Sigmoid colon (tissue), 7 donors: ENCODE measurements around the gene ARHGEF17. TPM values are rescaled to one million over a fixed set of nuclear protein-coding genes. Genes with fewer than 3 reads are reported as not detected.

ENCODE experiments used
- DNase-seq: peaks from one replicate; pipeline ENCODE4 v3.0.0-alpha.2; 2019
- H3K27ac ChIP-seq, 4 donors: fragments of 200-600 bp; sonication (generic); one replicate each; pipeline ENCODE4 v1.5.1; 2016 to 2019; ENCODE audit warnings: mild to moderate bottlenecking in 1 of 4
- H3K27me3 ChIP-seq, 3 donors: fragments of 200-600 bp; sonication (generic); one replicate each; pipeline ENCODE4 v1.5.1; 2019; ENCODE audit warnings: mild to moderate bottlenecking in 1 of 3
- H3K36me3 ChIP-seq, 4 donors: fragments of 200-600 bp; sonication (generic); one replicate each; pipeline ENCODE4 v1.5.1; 2016 to 2019
- H3K4me1 ChIP-seq, 4 donors: fragments of 200-600 bp; sonication (generic); one replicate each; pipeline ENCODE4 v1.5.1; 2017 to 2019
- H3K4me3 ChIP-seq, 4 donors: fragments of 200-600 bp; sonication (generic); one replicate each; pipeline ENCODE4 v1.5.1; 2017 to 2019; ENCODE audit warnings: mild to moderate bottlenecking in 2 of 4, moderate library complexity in 1 of 4
- H3K9me3 ChIP-seq, 4 donors: fragments of 200-600 bp in 3 of 4; sonication (generic) in 3 of 4; one replicate each; pipeline versions ENCODE4 v1.5.1 to v1.6.1; 2013 to 2019
- EP300 ChIP-seq, 4 donors: sonication (generic); formaldehyde crosslinking; IDR thresholded peaks; one replicate each; pipeline ENCODE4 v1.6.1; 2017; ENCODE audit warnings: antibody characterized with exemption in 4 of 4
- POLR2A ChIP-seq, 2 donors: fragments of 450-650 bp; IDR thresholded peaks; one replicate each; pipeline ENCODE4 v1.6.1; 2016; ENCODE audit warnings: antibody characterized with exemption in 2 of 2, mild to moderate bottlenecking in 2 of 2, moderate library complexity in 2 of 2
- POLR2AphosphoS5 ChIP-seq, 4 donors: sonication (generic); formaldehyde crosslinking; IDR thresholded peaks; one replicate each; pipeline ENCODE4 v1.6.1; 2017; ENCODE audit warnings: antibody characterized with exemption in 4 of 4
- WGBS, 2 donors: extraction: QIAGEN DNeasy Blood & Tissue Kit; methylation state at CpG; one replicate each; pipeline ENCODE4 v1.1.7; 2013; 5-methylcytosine and 5-hydroxymethylcytosine counted together
- intact Hi-C: fragments of 100-400 bp; cut with DNase I; formaldehyde crosslinking; loops from one replicate; pipeline ENCODE4 v1.15.1; 2023
- polyA plus RNA-seq, 3 donors: library from polyadenylated mRNA; stranded (reverse); fragments of 200-250 nt; gene quantifications; one replicate each; pipeline ENCODE4 v1.2.3, GENCODE V29; 2013
- total RNA-seq, 4 donors: library from RNA; depleted of rRNA; stranded (reverse); fragments of >200 nt; gene quantifications; one replicate each; pipeline ENCODE4 v1.1.0, GENCODE V29; 2016
- TF ChIP-seq, protein P1 (sequence below), 4 experiments: fragments of 450-650 bp in 3 of 4; fragments of 200-600 bp in 1 of 4; IDR thresholded peaks; one replicate each; pipeline ENCODE4 v1.5.1; 2016 to 2019; ENCODE audit warnings: antibody characterized with exemption in 4 of 4, mild to moderate bottlenecking in 3 of 4, moderate library complexity in 2 of 4
- donor health status: healthy with polysubstance abuse.
- donor health status: Bipolar disorder and iron deficiency.
- donor health status: healthy.

The ARHGEF17 gene
- total and polyA plus RNA-seq, 7 donors, result 1.8 to 104 (median 38.2) TPM

DNA sequence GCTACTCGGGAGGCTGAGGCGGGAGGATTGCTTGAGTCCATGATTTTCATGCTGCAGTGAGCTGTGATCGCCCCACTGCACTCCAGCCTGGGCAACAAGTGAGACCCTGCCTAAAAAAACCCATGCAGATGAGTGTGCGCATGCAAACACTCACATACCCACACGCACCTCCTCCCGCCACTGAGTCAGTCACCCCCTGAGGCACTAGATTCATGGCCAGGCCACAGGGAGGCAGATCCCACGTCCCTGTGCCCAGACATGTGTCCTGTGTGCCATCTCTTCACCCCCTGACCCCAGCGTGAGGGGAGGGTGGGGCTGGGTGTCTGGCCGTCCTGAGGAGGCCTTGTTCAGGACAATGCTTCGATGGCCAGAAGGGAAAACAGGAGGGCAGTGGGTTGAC lies 83.6 kb downstream of the ARHGEF17 start:
- Histone ChIP-seq H3K4me1 (no peaks in the 10 kb centered on the region), H3K36me3 (no peaks in the 10 kb centered on the region), H3K9me3 (no peaks in the 10 kb centered on the region), H3K27me3 (no peaks in the 10 kb centered on the region), H3K27ac (no peak overlapping the region), H3K4me3 (no peak overlapping the region)
- 92% methylated on average over 10 of the region's 10 CpGs for WGBS, 2 donors
- intact Hi-C loops, result loop anchor here (5.0 kb wide), 1 partner anchor 204 kb away; no protein-coding TSS in a partner anchor
- TF ChIP-seq EP300 (IDR thresholded peaks at IDR 0.05) (no peak), POLR2AphosphoS5 (IDR thresholded peaks at IDR 0.05) (no peak), POLR2A (IDR thresholded peaks at IDR 0.05) (no peak)
- TF ChIP-seq, protein P1, sequence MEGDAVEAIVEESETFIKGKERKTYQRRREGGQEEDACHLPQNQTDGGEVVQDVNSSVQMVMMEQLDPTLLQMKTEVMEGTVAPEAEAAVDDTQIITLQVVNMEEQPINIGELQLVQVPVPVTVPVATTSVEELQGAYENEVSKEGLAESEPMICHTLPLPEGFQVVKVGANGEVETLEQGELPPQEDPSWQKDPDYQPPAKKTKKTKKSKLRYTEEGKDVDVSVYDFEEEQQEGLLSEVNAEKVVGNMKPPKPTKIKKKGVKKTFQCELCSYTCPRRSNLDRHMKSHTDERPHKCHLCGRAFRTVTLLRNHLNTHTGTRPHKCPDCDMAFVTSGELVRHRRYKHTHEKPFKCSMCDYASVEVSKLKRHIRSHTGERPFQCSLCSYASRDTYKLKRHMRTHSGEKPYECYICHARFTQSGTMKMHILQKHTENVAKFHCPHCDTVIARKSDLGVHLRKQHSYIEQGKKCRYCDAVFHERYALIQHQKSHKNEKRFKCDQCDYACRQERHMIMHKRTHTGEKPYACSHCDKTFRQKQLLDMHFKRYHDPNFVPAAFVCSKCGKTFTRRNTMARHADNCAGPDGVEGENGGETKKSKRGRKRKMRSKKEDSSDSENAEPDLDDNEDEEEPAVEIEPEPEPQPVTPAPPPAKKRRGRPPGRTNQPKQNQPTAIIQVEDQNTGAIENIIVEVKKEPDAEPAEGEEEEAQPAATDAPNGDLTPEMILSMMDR (IDR thresholded peaks at IDR 0.05), result no peak
- DNase-seq, result no peak

DNA sequence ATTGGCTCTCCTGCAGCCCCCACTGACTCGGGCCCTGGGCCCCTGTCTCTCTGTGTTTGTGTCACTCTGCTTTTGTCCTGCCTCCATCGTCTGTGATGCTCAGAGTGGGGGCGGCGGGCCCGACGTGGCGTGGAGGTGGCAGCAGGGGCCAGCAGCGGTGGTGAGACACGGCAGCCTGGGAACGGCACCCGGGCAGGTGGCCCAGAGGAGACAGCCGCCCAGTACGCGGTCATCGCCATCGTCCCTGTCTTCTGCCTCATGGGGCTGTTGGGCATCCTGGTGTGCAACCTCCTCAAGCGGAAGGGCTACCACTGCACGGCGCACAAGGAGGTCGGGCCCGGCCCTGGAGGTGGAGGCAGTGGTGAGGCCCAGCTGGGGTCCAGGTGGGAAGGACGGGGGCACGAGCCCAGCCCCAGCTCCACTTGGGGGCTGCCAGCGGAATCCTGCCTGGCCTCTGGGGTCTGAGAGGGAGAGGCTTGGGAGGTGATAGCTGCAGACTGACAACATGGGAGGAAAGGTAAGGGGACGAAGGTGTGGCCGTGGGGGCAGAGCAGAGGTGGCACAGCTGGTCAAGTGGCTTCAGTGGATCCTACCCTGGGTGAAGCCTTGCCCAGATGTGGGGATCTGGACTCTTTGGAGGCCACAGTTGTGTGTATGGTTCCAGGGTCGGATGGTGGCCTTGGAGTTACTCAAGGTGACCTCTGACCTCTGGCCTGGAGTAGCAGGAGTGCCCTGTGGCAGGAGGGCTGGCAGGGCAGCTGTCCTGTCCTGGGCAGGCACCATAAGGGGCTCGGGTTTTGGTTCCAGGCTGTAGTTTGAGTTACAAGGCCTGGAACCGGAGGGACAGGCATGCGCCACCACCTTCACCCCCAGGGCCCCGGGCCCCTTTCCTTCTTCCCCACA lies 84.3 kb downstream of the ARHGEF17 start:
- H3K36me3 ChIP-seq, result no peaks in the 10 kb centered on the region
- 95% methylated on average over 31 of the region's 31 CpGs for WGBS, 2 donors
- H3K9me3 ChIP-seq, result no peaks in the 10 kb centered on the region
- intact Hi-C loops, result loop anchor here (1.0 to 5.0 kb wide), 3 partner anchors 41 to 205 kb away; no protein-coding TSS in a partner anchor
- TF ChIP-seq EP300 (IDR thresholded peaks at IDR 0.05) (no peak), POLR2AphosphoS5 (IDR thresholded peaks at IDR 0.05) (no peak), POLR2A (IDR thresholded peaks at IDR 0.05) (no peak)
- TF ChIP-seq, protein P1 (IDR thresholded peaks at IDR 0.05), result no peak
- no peaks in the 10 kb centered on the region for H3K4me1 ChIP-seq
- H3K4me3 ChIP-seq, result no peak overlapping the region
- no peaks in the 10 kb centered on the region for H3K27me3 ChIP-seq
- no peak for DNase-seq
- no peak overlapping the region for H3K27ac ChIP-seq

DNA sequence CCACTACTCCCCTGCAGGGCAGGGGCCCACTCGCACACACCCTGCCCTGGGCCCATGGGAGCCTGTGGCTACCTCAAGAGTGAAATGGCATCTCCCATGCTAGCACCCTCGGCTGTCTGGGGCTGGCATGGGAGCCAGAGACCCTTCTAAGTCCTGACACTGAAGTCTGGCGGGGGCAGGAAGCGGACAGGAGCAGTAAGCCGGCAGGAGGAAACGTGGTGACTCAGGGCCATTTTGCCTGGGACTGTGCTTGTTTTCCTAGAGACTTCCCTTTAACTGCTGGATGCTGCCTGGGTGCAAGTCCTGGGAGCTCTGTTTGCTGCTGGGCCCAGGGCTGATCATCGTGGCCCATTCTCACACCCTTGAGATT lies 84.9 kb downstream of the ARHGEF17 start:
- H3K27me3 ChIP-seq, result no peaks in the 10 kb centered on the region
- H3K27ac ChIP-seq, result no peak overlapping the region
- no peak for DNase-seq
- no peak for TF ChIP-seq POLR2A (IDR thresholded peaks at IDR 0.05)
- no peak for TF ChIP-seq POLR2AphosphoS5 (IDR thresholded peaks at IDR 0.05)
- TF ChIP-seq EP300 (IDR thresholded peaks at IDR 0.05), result no peak
- TF ChIP-seq, protein P1 (IDR thresholded peaks at IDR 0.05), result no peak
- H3K36me3 ChIP-seq, result no peaks in the 10 kb centered on the region
- H3K4me1 ChIP-seq, result no peaks in the 10 kb centered on the region
- H3K9me3 ChIP-seq, result no peaks in the 10 kb centered on the region
- intact Hi-C loops, result loop anchor here (1.0 to 5.0 kb wide), 3 partner anchors 42 to 206 kb away; no protein-coding TSS in a partner anchor
- H3K4me3 ChIP-seq, result no peak overlapping the region
- WGBS, 2 donors, result 89 to 93% methylated on average over 7 of the region's 7 CpGs

DNA sequence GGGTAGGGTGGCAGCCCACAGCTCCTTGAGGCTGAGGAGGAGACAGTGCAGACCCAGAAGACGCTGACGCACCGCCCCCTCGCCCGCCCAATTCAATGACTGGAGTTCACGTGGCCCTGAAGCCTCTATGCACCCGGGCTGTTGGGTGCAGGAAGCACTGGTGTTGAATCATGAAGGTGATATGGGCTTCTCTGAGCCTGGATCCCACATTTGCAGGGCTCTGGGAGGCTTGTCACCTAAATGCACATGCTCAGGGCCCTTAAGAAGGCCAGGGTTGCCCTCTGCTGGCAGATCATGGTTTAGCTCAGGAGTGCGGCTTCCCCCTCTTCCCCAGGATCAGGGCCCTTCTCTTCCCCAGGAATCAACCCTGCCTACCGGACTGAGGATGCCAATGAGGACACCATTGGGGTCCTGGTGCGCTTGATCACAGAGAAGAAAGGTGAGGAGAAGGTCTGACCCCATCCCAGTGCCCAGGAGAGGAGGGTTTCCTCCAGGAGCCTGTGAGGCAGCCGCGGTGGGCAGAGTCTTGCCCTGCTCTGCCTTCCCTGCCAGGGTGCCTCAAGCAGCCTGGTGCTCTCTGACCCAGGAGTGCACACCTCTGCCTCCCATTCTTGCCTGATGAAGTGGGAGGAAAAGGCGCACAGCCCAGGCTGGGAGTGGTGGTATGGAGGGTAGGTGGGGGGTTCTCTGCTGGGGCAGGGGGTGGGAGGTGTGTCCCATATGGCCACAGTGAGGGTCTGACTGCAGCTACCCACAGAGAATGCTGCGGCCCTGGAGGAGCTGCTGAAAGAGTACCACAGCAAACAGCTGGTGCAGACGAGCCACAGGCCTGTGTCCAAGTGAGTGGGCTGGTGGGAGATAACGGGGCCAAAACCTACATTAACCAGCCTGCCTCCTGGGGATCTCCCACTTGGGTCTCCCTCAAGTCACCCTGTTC lies 85.7 kb downstream of the ARHGEF17 start:
- Histone ChIP-seq H3K4me3 (no peak overlapping the region), H3K9me3 (no peaks in the 10 kb centered on the region), H3K27me3 (no peaks in the 10 kb centered on the region), H3K27ac (no peak overlapping the region), H3K4me1 (no peaks in the 10 kb centered on the region), H3K36me3 (no peaks in the 10 kb centered on the region)
- DNase-seq, result peak; percentile 83
- TF ChIP-seq, protein P1 (IDR thresholded peaks at IDR 0.05), result peak; percentile 58 to 82 (median 80)
- no peak for TF ChIP-seq POLR2A (IDR thresholded peaks at IDR 0.05)
- intact Hi-C loops, result loop anchor here (1.0 to 5.0 kb wide), 3 partner anchors 42 to 206 kb away; no protein-coding TSS in a partner anchor
- WGBS, 2 donors, result 77 to 79% methylated on average over 16 of the region's 16 CpGs
